ENCODE results near the gene NRG2.

DNA sequence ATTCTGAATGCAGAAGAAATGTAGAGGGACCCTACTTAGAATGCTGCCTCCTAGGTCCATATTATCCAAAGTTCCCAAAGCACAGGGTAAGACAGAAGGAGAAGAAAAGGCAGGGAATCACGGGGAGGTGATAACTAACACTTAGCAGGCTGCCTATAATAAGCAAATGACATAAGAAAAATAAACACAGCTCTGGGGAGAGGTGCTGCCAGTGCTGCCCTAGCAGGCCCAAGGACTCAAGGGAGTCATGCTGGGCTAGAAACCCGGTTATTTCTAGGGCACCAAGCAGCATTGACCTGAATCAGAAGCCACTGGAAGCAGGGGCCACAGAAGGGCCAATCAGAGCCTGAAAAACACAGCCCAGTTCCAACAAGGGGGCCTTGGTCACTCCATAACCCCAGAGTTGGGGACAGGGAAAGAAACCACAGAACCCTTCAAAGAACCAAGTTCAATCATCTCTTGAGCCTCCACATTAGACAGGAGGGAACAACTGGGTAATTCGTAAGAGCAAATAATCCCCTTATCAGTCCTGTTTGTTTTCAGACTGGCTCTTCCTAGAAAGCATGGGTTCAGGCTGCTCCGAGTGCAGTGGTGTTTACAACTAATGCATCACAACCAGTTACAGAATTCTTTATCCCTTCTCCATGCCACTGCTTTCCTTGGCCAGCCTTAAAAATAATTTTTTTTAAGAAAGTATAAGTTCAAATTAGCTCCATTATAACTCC, 24.0 kb downstream of the NRG2 start:
- TF ChIP-seq YY1 (IDR thresholded peaks at IDR 0.05; ENCODE audit: low read depth) = no peak
- no peak for TF ChIP-seq ELF1 (IDR thresholded peaks at IDR 0.05)
- TF ChIP-seq EZH2phosphoT487 (IDR thresholded peaks at IDR 0.05; ENCODE audit: borderline replicate concordance, low read depth) = no peak
- TF ChIP-seq, protein P1, sequence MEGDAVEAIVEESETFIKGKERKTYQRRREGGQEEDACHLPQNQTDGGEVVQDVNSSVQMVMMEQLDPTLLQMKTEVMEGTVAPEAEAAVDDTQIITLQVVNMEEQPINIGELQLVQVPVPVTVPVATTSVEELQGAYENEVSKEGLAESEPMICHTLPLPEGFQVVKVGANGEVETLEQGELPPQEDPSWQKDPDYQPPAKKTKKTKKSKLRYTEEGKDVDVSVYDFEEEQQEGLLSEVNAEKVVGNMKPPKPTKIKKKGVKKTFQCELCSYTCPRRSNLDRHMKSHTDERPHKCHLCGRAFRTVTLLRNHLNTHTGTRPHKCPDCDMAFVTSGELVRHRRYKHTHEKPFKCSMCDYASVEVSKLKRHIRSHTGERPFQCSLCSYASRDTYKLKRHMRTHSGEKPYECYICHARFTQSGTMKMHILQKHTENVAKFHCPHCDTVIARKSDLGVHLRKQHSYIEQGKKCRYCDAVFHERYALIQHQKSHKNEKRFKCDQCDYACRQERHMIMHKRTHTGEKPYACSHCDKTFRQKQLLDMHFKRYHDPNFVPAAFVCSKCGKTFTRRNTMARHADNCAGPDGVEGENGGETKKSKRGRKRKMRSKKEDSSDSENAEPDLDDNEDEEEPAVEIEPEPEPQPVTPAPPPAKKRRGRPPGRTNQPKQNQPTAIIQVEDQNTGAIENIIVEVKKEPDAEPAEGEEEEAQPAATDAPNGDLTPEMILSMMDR (IDR thresholded peaks at IDR 0.05) = no peak
- no peak for TF ChIP-seq EP300 (IDR thresholded peaks at IDR 0.05; ENCODE audit: borderline replicate concordance in 1 of 2, low read depth in 1 of 2, low read length in 1 of 2)
- TF ChIP-seq USF2 (IDR thresholded peaks at IDR 0.05; ENCODE audit: borderline replicate concordance, low read depth, low read length) = no peak
- no peak for TF ChIP-seq POLR2AphosphoS5 (IDR thresholded peaks at IDR 0.05; ENCODE audit: low read depth, low read length)
- TF ChIP-seq, protein P2, sequence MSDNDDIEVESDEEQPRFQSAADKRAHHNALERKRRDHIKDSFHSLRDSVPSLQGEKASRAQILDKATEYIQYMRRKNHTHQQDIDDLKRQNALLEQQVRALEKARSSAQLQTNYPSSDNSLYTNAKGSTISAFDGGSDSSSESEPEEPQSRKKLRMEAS (IDR thresholded peaks at IDR 0.05; ENCODE audit: low read depth) = no peak
- no peak for TF ChIP-seq SMC3 (IDR thresholded peaks at IDR 0.05; ENCODE audit: low read depth, low read length)
- TF ChIP-seq RAD21 (IDR thresholded peaks at IDR 0.05; ENCODE audit: low read length) = no peak
